Measurements from ENCODE around the gene PLA2G4A.

Gene PLA2G4A

GRCh38 chr1:186975220-186975619 lies 146.5 kb downstream of the PLA2G4A start:
- TF ChIP-seq CTCF (IDR thresholded peaks at IDR 0.05; ENCODE audit: low read depth, low read length): no peak
- no peak for DNase-seq (ENCODE audit: extremely low read depth, low read depth)

GRCh38 chr1:186976700-186977099 lies 148.0 kb downstream of the PLA2G4A start:
- no peak for TF ChIP-seq CTCF (IDR thresholded peaks at IDR 0.05; ENCODE audit: low read depth, low read length)
- DNase-seq (ENCODE audit: extremely low read depth, low read depth): no peak

- no peak for DNase-seq (ENCODE audit: extremely low read depth, low read depth)
- TF ChIP-seq CTCF (IDR thresholded peaks at IDR 0.05; ENCODE audit: low read depth, low read length): no peak
Measured at GRCh38 chr1:186977266-186977957, 148.7 kb downstream of the PLA2G4A start.

- DNase-seq (ENCODE audit: extremely low read depth, low read depth): no peak
- no peak for TF ChIP-seq CTCF (IDR thresholded peaks at IDR 0.05; ENCODE audit: low read depth, low read length)
Measured at GRCh38 chr1:186978596-186979556, 150.1 kb downstream of the PLA2G4A start.

- DNase-seq (ENCODE audit: extremely low read depth, low read depth): no peak
- TF ChIP-seq CTCF (IDR thresholded peaks at IDR 0.05; ENCODE audit: low read depth, low read length): no peak
Measured at GRCh38 chr1:186980400-186980799, 151.7 kb downstream of the PLA2G4A start.

- DNase-seq (ENCODE audit: extremely low read depth, low read depth): no peak
- TF ChIP-seq CTCF (IDR thresholded peaks at IDR 0.05; ENCODE audit: low read depth, low read length): no peak
Measured at GRCh38 chr1:186982116-186982515, 153.4 kb downstream of the PLA2G4A start.

GRCh38 chr1:186983327-186983726 lies 154.6 kb downstream of the PLA2G4A start:
- TF ChIP-seq CTCF (IDR thresholded peaks at IDR 0.05; ENCODE audit: low read depth, low read length): no peak
- peak; percentile 53 for DNase-seq (ENCODE audit: extremely low read depth, low read depth)
